Activated CD4-positive, alpha-beta T cell treated with anti-CD3 and anti-CD28 coated beads, Interleukin-2, amount 10 ng/mL, durations not matched to agents 7 days and 5 days (primary cell): ENCODE measurements around the gene UGT1A4. TPM values are rescaled to one million over a fixed set of nuclear protein-coding genes. Genes with fewer than 3 reads are reported as not detected.

Experiments
- CTCF ChIA-PET: fragments of 350-600 bp; sonication (Branson Sonifier 250); formaldehyde crosslinking; loops from one replicate; lab custom pipeline; 2021; ENCODE audit warnings: antibody characterized with exemption; lab: Charles Lee
- POLR2A ChIA-PET: fragments of 350-600 bp; sonication (Branson Sonifier 250); formaldehyde crosslinking; loops from one replicate; lab custom pipeline; 2021; ENCODE audit warnings: antibody characterized with exemption; lab: Charles Lee
- DNase-seq: peaks from one replicate; pipeline ENCODE4 v3.0.0-alpha.2; 2020
- H3K27ac Mint-ChIP-seq: one replicate; pipeline ENCODE4 v1.8.0; 2021; ENCODE audit warnings: mild to moderate bottlenecking, moderate library complexity, mixed read lengths
- H3K27me3 Mint-ChIP-seq: one replicate; pipeline ENCODE4 v1.8.0; 2021; ENCODE audit warnings: mixed read lengths
- H3K36me3 Mint-ChIP-seq: one replicate; pipeline ENCODE4 v1.8.0; 2021; ENCODE audit warnings: low read depth, mixed read lengths
- H3K4me1 Mint-ChIP-seq: one replicate; pipeline ENCODE4 v1.8.0; 2021; ENCODE audit warnings: mixed read lengths
- H3K4me3 Mint-ChIP-seq: one replicate; pipeline ENCODE4 v1.8.0; 2021; ENCODE audit warnings: mild to moderate bottlenecking, moderate library complexity, mixed read lengths
- H3K9me3 Mint-ChIP-seq: one replicate; pipeline ENCODE4 v1.8.0; 2021; ENCODE audit warnings: mixed read lengths
- total RNA-seq, 2 experiments: library from RNA; stranded (reverse); gene quantifications; one replicate each; pipeline ENCODE4 v1.2.3, GENCODE V29; 2021

UGT1A4 gene
- total RNA-seq, 2 experiments from 2014 or later = not detected

- Mint-ChIP-seq H3K4me1 (no peaks in the 10 kb centered on the region), H3K36me3 (no peaks in the 10 kb centered on the region), H3K27me3 (peaks cover 7% of the 10 kb centered on the region), H3K4me3 (no peak overlapping the region), H3K27ac (no peak overlapping the region), H3K9me3 (no peaks in the 10 kb centered on the region)
- DNase-seq = no peak
- ChIA-PET POLR2A (no interaction called here), CTCF (no interaction called here)
These were observed 97.8 kb downstream of the UGT1A4 start for GRCh38 chr2:233816334-233816733.

- H3K4me3 Mint-ChIP-seq = no peak overlapping the region
- no peak overlapping the region for H3K27ac Mint-ChIP-seq
- no peak for DNase-seq
- H3K27me3 Mint-ChIP-seq = peaks cover 7% of the 10 kb centered on the region
- no peaks in the 10 kb centered on the region for H3K36me3 Mint-ChIP-seq
- ChIA-PET POLR2A (no interaction called here), CTCF (no interaction called here)
- H3K4me1 Mint-ChIP-seq = no peaks in the 10 kb centered on the region
- no peaks in the 10 kb centered on the region for H3K9me3 Mint-ChIP-seq
These were observed 98.2 kb downstream of the UGT1A4 start for GRCh38 chr2:233816771-233817170.

DNA sequence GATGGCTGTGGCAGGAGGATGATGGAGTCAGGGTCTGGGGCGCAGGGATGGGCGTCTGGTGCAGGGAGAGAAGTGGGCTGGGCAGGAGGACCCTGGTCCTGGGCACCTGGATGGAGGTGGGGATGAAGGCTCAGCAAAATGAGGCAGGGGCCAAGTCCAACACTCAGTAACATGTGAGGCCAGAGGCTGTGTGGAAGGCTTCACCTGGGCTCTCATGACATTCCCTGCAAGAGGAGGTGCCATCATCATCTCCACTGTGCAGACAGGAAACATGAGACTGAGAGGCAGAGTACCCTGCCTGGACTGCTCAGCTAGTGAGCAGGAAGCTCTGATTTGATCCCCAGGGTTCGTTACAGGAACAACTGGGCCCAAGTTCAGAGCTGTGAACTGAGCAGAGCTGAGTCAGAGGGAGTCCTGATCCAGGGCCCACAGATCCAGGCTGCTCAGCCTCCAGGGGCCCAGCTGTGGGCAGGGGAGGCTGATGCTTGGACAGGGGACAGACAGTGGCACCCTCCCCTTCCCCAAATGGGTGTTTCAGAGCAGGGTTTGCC lies 98.9 kb downstream of the UGT1A4 start:
- ChIA-PET POLR2A (no interaction called here), CTCF (interaction anchor here (1.0 kb wide), 1 partner anchor 20 kb away, joined by 3 read pairs; no protein-coding TSS in a partner anchor)
- no peaks in the 10 kb centered on the region for H3K36me3 Mint-ChIP-seq
- H3K4me1 Mint-ChIP-seq = no peaks in the 10 kb centered on the region
- DNase-seq = no peak
- no peak overlapping the region for H3K4me3 Mint-ChIP-seq
- peaks cover 7% of the 10 kb centered on the region for H3K27me3 Mint-ChIP-seq
- H3K27ac Mint-ChIP-seq = no peak overlapping the region
- H3K9me3 Mint-ChIP-seq = no peaks in the 10 kb centered on the region

- DNase-seq = no peak
- no peaks in the 10 kb centered on the region for H3K36me3 Mint-ChIP-seq
- CTCF ChIA-PET = interaction anchor here (1.0 kb wide), 1 partner anchor 21 kb away, joined by 3 read pairs; no protein-coding TSS in a partner anchor
- H3K4me3 Mint-ChIP-seq = no peak overlapping the region
- peaks cover 7% of the 10 kb centered on the region for H3K27me3 Mint-ChIP-seq
- no peak overlapping the region for H3K27ac Mint-ChIP-seq
- H3K4me1 Mint-ChIP-seq = no peaks in the 10 kb centered on the region
- H3K9me3 Mint-ChIP-seq = no peaks in the 10 kb centered on the region
- POLR2A ChIA-PET = no interaction called here
These were observed 99.6 kb downstream of the UGT1A4 start for GRCh38 chr2:233817995-233818638.

DNA sequence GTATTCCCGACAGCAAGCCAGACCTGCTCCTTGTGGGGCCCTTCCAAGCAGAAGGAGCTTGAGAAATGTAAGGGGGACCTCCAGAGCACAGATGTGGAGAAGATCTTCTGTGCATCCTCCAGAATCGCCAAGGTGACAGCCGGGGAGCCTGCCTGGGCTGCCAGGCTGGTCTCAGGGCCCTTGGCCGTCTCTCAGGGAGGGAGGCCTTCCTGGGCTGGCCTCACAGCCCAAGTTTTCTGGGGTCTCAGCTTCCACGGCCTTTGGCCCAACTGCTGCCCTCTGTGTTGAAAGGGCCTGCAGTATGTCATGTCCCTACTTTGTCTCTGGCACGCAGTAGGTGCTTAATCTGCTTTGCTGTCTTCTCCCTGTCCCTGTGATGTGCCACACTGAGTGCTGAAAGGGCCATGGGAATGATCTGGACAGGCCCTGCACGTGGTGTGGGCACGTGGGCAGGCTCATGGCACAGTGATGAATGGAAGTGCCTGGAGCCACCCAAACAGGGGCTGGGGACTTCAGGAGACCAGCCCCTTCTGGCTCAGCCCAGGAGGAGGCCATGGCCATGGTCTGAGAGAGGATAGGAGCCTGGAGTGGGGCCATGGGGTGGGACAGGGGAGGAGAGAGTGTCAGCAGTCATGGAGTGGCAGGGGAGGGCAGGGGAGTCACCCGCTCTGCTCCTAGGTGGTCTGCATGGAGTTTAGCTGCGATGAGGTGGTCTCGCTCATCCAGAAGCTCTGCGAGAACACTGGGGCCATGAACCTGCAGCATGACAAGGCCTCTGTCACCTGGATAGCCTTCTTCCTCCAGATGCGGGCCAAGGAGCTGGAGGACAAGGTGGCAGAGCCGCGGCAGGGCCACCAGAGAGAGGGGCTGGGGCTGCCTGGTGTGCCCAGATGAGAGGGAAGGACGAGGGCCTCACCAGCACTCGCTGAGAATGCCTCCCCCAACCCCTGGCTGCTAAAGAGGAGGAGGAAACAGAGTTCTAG lies 100.4 kb downstream of the UGT1A4 start:
- Mint-ChIP-seq H3K9me3 (no peaks in the 10 kb centered on the region), H3K27me3 (peaks cover 7% of the 10 kb centered on the region), H3K36me3 (no peaks in the 10 kb centered on the region), H3K27ac (no peak overlapping the region), H3K4me1 (no peaks in the 10 kb centered on the region), H3K4me3 (no peak overlapping the region)
- ChIA-PET POLR2A (no interaction called here), CTCF (no interaction called here)
- DNase-seq = no peak

- Mint-ChIP-seq H3K4me3 (no peak overlapping the region), H3K4me1 (no peaks in the 10 kb centered on the region), H3K27me3 (peaks cover 5% of the 10 kb centered on the region), H3K36me3 (no peaks in the 10 kb centered on the region), H3K9me3 (no peaks in the 10 kb centered on the region), H3K27ac (no peak overlapping the region)
- ChIA-PET POLR2A (no interaction called here), CTCF (interaction anchor here (0.6 to 1.5 kb wide), 2 partner anchors 37 to 61 kb away, joined by 3 to 5 read pairs; no protein-coding TSS in a partner anchor)
- no peak for DNase-seq
These were observed 101.6 kb downstream of the UGT1A4 start for GRCh38 chr2:233819884-233820773.

DNA sequence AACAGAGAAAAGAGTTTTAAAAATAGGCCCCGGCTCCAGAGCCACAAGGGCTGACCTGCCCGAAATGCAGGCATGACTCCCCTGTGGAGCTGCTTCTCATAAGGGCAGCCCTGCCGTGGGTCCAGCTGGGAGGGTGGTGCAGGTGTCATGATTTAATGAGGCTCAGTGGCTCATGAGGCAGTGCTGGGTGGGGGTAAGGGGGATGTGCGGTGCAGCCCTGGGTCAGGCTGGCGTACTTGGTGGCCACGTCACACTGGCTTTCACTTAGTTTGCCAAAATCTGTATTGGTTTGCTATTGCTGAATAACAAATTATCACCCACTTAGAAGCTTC lies 102.2 kb downstream of the UGT1A4 start:
- Mint-ChIP-seq H3K9me3 (no peaks in the 10 kb centered on the region), H3K36me3 (no peaks in the 10 kb centered on the region), H3K27me3 (peaks cover 3% of the 10 kb centered on the region), H3K27ac (no peak overlapping the region), H3K4me3 (no peak overlapping the region), H3K4me1 (no peaks in the 10 kb centered on the region)
- ChIA-PET POLR2A (no interaction called here), CTCF (interaction anchor here (0.6 to 1.5 kb wide), 3 partner anchors 37 to 121 kb away, joined by 3 to 5 read pairs (median 3); no protein-coding TSS in a partner anchor)
- no peak for DNase-seq

GRCh38 chr2:233821196-233821595 lies 102.7 kb downstream of the UGT1A4 start:
- POLR2A ChIA-PET = interaction anchor here (0.6 kb wide), 1 partner anchor 89 kb away, joined by 4 read pairs; no protein-coding TSS in a partner anchor
- Mint-ChIP-seq H3K4me3 (no peak overlapping the region), H3K27ac (no peak overlapping the region), H3K27me3 (peaks cover 5% of the 10 kb centered on the region), H3K36me3 (no peaks in the 10 kb centered on the region), H3K9me3 (no peaks in the 10 kb centered on the region), H3K4me1 (no peaks in the 10 kb centered on the region)
- DNase-seq = no peak
- CTCF ChIA-PET = interaction anchor here (0.7 to 1.5 kb wide), 2 partner anchors 36 to 120 kb away, joined by 3 read pairs; no protein-coding TSS in a partner anchor

DNA sequence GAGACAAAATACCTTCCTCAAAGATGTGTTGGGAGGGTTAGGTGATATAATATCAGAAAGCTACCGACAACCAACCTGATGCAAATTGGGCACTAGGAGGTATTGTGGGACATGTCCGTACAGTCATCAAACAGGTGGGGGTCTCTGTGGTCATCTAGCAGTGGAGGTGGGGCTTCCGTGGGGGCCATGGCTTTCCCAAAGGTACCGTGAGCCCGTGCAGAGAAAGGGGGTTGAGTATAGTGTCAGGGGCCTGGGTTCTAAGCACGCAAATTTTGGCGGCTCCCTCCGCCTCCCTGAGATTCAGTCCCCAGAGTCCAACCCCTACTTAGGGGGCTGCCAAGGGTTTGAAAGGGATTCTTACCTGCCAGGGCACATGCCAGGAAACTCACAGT lies 103.2 kb downstream of the UGT1A4 start:
- Mint-ChIP-seq H3K27ac (no peak overlapping the region), H3K36me3 (no peaks in the 10 kb centered on the region), H3K4me3 (no peak overlapping the region), H3K27me3 (peaks cover 7% of the 10 kb centered on the region), H3K9me3 (no peaks in the 10 kb centered on the region), H3K4me1 (no peaks in the 10 kb centered on the region)
- CTCF ChIA-PET = interaction anchor here (0.9 to 1.5 kb wide), 2 partner anchors 10 to 36 kb away, joined by 3 read pairs; no protein-coding TSS in a partner anchor
- POLR2A ChIA-PET = interaction anchor here (0.6 kb wide), 1 partner anchor 88 kb away, joined by 4 read pairs; no protein-coding TSS in a partner anchor
- no peak for DNase-seq

GRCh38 chr2:233822101-233822771 lies 103.7 kb downstream of the UGT1A4 start:
- ChIA-PET CTCF (interaction anchor here (0.9 to 1.5 kb wide), 2 partner anchors 9 to 35 kb away, joined by 3 read pairs; no protein-coding TSS in a partner anchor), POLR2A (no interaction called here)
- DNase-seq = no peak
- no peak overlapping the region for H3K27ac Mint-ChIP-seq
- H3K9me3 Mint-ChIP-seq = no peaks in the 10 kb centered on the region
- no peaks in the 10 kb centered on the region for H3K4me1 Mint-ChIP-seq
- peaks cover 7% of the 10 kb centered on the region for H3K27me3 Mint-ChIP-seq
- H3K4me3 Mint-ChIP-seq = no peak overlapping the region
- H3K36me3 Mint-ChIP-seq = no peaks in the 10 kb centered on the region
